NCI-H2227 treated with DMSO at 0.1 percent for 48 hours (cell line): ENCODE data around the gene PTPRE.

Experiments
- DNase-seq: peaks from one replicate; lab custom pipeline; 2025; lab: John Stamatoyannopoulos, UW

Gene PTPRE

GRCh38 chr10:128125944-128126764, 219.3 kb downstream of the PTPRE start, which contains the start of gene MKI67:
Gene MKI67 (minus strand): TSS chr10:128126423. CDS start chr10:128125667, 756 bp downstream.
- DNase-seq, result peak; percentile 80

DNA sequence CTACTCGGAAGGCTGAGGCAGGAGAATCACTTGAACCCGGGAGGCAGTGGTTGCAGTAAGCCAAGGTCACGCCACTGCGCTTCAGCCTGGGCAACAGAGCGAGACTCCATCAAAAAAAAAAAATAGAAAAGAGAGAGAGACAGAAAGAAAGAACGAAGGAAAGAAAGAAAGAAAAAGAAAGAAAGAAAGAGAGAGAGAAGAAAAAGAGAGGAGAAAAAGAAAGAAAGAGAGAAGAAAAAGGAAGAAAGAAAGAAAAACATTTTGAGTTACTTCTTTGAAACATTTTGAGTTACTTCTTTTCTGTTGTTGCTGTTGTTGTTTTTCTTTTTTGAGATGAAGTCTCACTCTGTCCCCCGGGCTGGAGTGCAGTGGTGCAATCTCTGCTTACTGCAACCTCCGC, 221.7 kb downstream of the PTPRE start:
- DNase-seq, result no peak

DNA sequence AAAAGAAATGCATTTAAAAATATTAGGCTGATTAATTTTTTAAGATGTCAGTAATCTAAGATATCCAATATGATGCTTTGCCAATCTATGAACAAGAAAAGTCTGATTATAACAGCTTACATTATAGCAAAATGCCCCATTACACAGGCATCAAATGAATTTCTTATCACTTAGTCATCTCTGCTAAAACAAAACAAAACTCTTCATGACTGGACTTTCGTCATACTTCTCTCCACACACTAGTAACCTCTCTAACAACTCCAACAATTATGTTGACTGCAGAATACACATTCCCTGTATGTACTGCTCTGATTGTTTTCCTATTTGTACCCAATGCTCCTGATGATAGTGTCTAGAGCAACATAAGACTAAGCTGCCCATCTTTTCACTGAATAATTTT, 223.1 kb downstream of the PTPRE start:
- no peak for DNase-seq
